Heart left ventricle (tissue), 16 donors: ENCODE measurements around the gene GLT8D2. TPM values are rescaled to one million over a fixed set of nuclear protein-coding genes. Genes with fewer than 3 reads are reported as not detected.

Experiments
- ATAC-seq, 4 donors: fragments of 200-7000 bp; cut with Tn5 transposase; one replicate each; pipeline ENCODE4 v1.9.1; 2020 to 2022; ENCODE audit warnings: moderate library complexity in 4 of 4, mild to moderate bottlenecking in 3 of 4, moderate number of reproducible peaks in 1 of 4
- DNase-seq, 5 donors: peaks; one replicate each; pipeline ENCODE4 v3.0.0-alpha.2; 2020
- H3K27ac ChIP-seq, 12 donors: fragments of 200-600 bp; sonication (generic) in 4 of 12; one replicate each; pipeline versions ENCODE4 v1.5.0 to v1.8.0; 2016 to 2022; ENCODE audit warnings: mild to moderate bottlenecking in 2 of 12
- H3K27me3 ChIP-seq, 9 donors: fragments of 200-600 bp; sonication (generic) in 2 of 9; one replicate each; pipeline versions ENCODE4 v1.5.1 to v1.8.0; 2016 to 2022; ENCODE audit warnings: mild to moderate bottlenecking in 3 of 9
- H3K36me3 ChIP-seq, 9 donors: fragments of 200-600 bp; sonication (generic) in 2 of 9; one replicate each; pipeline versions ENCODE4 v1.5.0 to v1.8.0; 2018 to 2022; ENCODE audit warnings: mild to moderate bottlenecking in 2 of 9
- H3K4me1 ChIP-seq, 12 donors: fragments of 200-600 bp; sonication (generic) in 4 of 12; one replicate each; pipeline versions ENCODE4 v1.5.0 to v1.8.0; 2016 to 2022; ENCODE audit warnings: mild to moderate bottlenecking in 3 of 12
- H3K4me3 ChIP-seq, 12 donors: fragments of 200-600 bp; sonication (generic) in 4 of 12; one replicate each; pipeline versions ENCODE4 v1.5.0 to v1.8.0; 2017 to 2022; ENCODE audit warnings: mild to moderate bottlenecking in 9 of 12, moderate library complexity in 4 of 12
- H3K9me3 ChIP-seq, 12 donors: fragments of 200-600 bp; sonication (generic) in 4 of 12; one replicate each; pipeline versions ENCODE4 v1.5.0 to v1.8.0; 2016 to 2022; ENCODE audit warnings: mild to moderate bottlenecking in 1 of 12
- POLR2A ChIP-seq, 2 donors: fragments of 450-650 bp; IDR thresholded peaks; one replicate each; pipeline ENCODE4 v1.6.1; 2017; ENCODE audit warnings: antibody characterized with exemption in 2 of 2, mild to moderate bottlenecking in 2 of 2, moderate library complexity in 2 of 2
- WGBS, 4 donors: extraction: QIAGEN DNeasy Blood & Tissue Kit in 2 of 4; methylation state at CpG; one replicate each; pipeline versions ENCODE4 v1.1.5 to v1.1.7; 2013 to 2018; 5-methylcytosine and 5-hydroxymethylcytosine counted together
- intact Hi-C, 10 donors: fragments of 100-400 bp; cut with DNase I; formaldehyde crosslinking; loops; one replicate each; pipeline versions ENCODE4 v1.11.1 to v1.14.2; 2022
- long read RNA-seq, 3 donors: library from polyadenylated mRNA; unstranded; transcript quantifications; one replicate each; pipeline ENCODE4 v2.0.0, GENCODE V29; 2020 to 2021
- polyA plus RNA-seq, 2 donors: library from polyadenylated mRNA; stranded (reverse); fragments of 200-250 nt; gene quantifications; one replicate each; pipeline ENCODE4 v1.2.3, GENCODE V29; 2013
- total RNA-seq, 9 donors: library from RNA; depleted of rRNA in 2 of 9; stranded (reverse); fragments of >200 nt in 2 of 9; fragmentation: NEBNext Ultra II Directional in 3 of 9; extraction: Animal tissue kit (Norgen Biotek cat#: 25700) in 3 of 9; gene quantifications; one replicate each; pipeline versions ENCODE4 v1.1.0 to v1.2.4, GENCODE V29; 2016 to 2023
- TF ChIP-seq, protein P1 (sequence below), 12 donors: fragments of 200-600 bp; sonication (generic) in 4 of 12; IDR thresholded peaks; one replicate each; pipeline versions ENCODE4 v1.5.0 to v1.8.0; 2018 to 2022; ENCODE audit warnings: antibody characterized with exemption in 12 of 12, mild to moderate bottlenecking in 5 of 12
- donor health status: ischemic (EF 13 %, LVEDD 7.1; RV severe dilation, severe dysfunction).
- donor health status: healthy with polysubstance abuse.
- donor health status: DM: no; HTN: yes; CAD: no.
- donor health status: DM: no; HTN: no; CAD: no.
- donor health status: ischemic (EF 25% LVEDD 6.9; RV normal size, moderate dysfunction).
- donor health status: ischemic (EF 25% LVEDD 5.7; RV mildly dilated, moderate dysfunction).
- donor health status: healthy.
- donor health status: DM: yes; HTN: yes; CAD: no.
- donor health status: ischemic (EF 35%, LVEDD 5.7; RV mildly dilated, moderate dysfunction).
- donor health status: nonischemic (EF 11% LVEDD 7.7; RV severe dilation, severe dysfunction).
- donor health status: DM: yes; HTN: yes; CAD: no.
- donor health status: PGD.
- donor health status: ischemic (EF 29% LVEDD 5.4; RV normal size, mild dysfunction).
- donor health status: nonischemic (EF 23%, LVEDD 6.1; RV moderate dilation, normal function).

GLT8D2 gene, protein sequence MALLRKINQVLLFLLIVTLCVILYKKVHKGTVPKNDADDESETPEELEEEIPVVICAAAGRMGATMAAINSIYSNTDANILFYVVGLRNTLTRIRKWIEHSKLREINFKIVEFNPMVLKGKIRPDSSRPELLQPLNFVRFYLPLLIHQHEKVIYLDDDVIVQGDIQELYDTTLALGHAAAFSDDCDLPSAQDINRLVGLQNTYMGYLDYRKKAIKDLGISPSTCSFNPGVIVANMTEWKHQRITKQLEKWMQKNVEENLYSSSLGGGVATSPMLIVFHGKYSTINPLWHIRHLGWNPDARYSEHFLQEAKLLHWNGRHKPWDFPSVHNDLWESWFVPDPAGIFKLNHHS
- total RNA-seq = 10 to 100 TPM in 1 of 9 donors, 1 to 10 TPM in 8; 2.6 to 18.7 (median 6.9) TPM
- polyA plus RNA-seq = 1 to 10 TPM; 3.0 to 4.9 TPM
- long read RNA-seq, donor 1, transcript GLT8D2-201 (11 exons, 1,880 nt) = major isoform, 10 of 17 reads
- long read RNA-seq, donor 1, partial matches to known transcripts = 4 of 17 reads
- long read RNA-seq, donor 1, other reads (novel, unspliced or antisense) = 2 of 17 reads
- long read RNA-seq, donor 2, transcript GLT8D2-201 (11 exons, 1,880 nt) = major isoform, 17 of 43 reads
- long read RNA-seq, donor 2, partial matches to known transcripts = 24 of 43 reads
- long read RNA-seq, donor 2, other reads (novel, unspliced or antisense) = 2 of 43 reads
- long read RNA-seq, donor 3, transcript GLT8D2-201 (11 exons, 1,880 nt) = major isoform, 5 of 8 reads
- long read RNA-seq, donor 3, partial matches to known transcripts = 2 of 8 reads
- long read RNA-seq, donor 3, other reads (novel, unspliced or antisense) = 1 of 8 reads

DNA sequence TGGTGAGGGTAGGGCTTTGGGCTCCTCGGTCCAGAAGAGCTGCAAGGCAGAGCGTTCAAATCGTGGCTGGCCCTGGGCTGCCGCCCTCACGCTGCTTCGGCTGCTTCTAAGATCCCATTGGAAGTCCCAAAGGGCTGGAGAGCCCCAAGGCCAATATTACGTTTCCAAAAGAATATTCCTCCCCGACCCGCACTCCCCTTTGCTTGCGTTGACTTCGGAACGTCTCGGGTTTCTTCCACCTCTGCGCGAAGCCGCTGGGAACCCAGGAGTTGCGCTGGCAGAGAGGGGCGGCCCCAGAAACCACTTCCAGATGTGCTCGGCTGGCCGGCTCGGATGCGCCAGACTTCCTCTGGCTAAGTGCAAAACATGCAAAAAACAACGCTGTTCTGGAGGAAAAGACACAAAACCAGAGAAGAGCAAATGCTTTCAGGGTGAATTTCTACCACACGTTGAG is at the start of gene GLT8D2:
TSS of gene GLT8D2 (minus strand) at position 285 of the 454 bp plus-strand sequence. CDS start 30,539 bp downstream, outside the sequence.
- peak; percentile 41 to 81 (median 78) for ATAC-seq
- WGBS, 4 donors = 8 to 26% (median 10%) methylated on average over 24 of the region's 24 CpGs
- intact Hi-C loops = loop anchor here in 4 of 10 donors (5.0 to 10.0 kb wide), 5 partner anchors 38 to 75 kb away; no protein-coding TSS in a partner anchor
- DNase-seq = peak; percentile 51 to 78 (median 65)
- Histone ChIP-seq H3K27ac (peak within 1 kb of the TSS in 10 of 12 donors; percentile 27 to 79 (median 58)), H3K4me3 (peak within 1 kb of the TSS; percentile 20 to 66 (median 51)), H3K27me3 (peaks cover 0 to 19% (median 0%) of the 10 kb centered on the region in 9 donors), H3K36me3 (no peaks in the 10 kb centered on the region), H3K9me3 (no peaks in the 10 kb centered on the region), H3K4me1 (peaks cover 0 to 35% (median 21%) of the 10 kb centered on the region in 12 donors)
- TF ChIP-seq POLR2A (IDR thresholded peaks at IDR 0.05) = no peak
- TF ChIP-seq, protein P1, sequence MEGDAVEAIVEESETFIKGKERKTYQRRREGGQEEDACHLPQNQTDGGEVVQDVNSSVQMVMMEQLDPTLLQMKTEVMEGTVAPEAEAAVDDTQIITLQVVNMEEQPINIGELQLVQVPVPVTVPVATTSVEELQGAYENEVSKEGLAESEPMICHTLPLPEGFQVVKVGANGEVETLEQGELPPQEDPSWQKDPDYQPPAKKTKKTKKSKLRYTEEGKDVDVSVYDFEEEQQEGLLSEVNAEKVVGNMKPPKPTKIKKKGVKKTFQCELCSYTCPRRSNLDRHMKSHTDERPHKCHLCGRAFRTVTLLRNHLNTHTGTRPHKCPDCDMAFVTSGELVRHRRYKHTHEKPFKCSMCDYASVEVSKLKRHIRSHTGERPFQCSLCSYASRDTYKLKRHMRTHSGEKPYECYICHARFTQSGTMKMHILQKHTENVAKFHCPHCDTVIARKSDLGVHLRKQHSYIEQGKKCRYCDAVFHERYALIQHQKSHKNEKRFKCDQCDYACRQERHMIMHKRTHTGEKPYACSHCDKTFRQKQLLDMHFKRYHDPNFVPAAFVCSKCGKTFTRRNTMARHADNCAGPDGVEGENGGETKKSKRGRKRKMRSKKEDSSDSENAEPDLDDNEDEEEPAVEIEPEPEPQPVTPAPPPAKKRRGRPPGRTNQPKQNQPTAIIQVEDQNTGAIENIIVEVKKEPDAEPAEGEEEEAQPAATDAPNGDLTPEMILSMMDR (IDR thresholded peaks at IDR 0.05) = no peak

DNA sequence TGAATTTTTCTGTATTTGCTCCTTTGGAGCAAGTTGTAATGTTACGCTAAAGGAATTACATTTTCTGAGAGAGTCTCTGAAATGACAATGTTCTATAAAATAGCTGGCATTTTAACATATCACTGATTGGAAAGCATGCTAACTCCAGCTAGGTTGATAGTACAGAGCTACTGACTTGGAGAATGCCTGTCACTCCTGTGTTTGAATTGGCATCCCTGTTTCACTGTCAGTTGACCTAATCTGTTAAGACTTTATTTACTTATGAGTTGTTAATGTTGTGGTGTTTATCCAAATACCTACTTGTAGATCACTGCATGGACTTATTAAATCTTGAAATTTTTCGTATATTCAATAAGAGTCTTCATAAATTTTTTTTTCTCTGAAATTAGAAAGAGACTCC is 48.0 kb upstream of the GLT8D2 start:
- WGBS, 4 donors = 96 to 98% (median 96%) methylated on average over 2 of the region's 2 CpGs
- no peaks in the 10 kb centered on the region for H3K27me3 ChIP-seq
- intact Hi-C loops = loop anchor here in 3 of 10 donors (10.0 kb wide), 3 partner anchors 113 to 153 kb away; a partner anchor contains a TSS
- H3K4me3 ChIP-seq = no peak overlapping the region
- peaks cover 0 to 100% (median 98%) of the 10 kb centered on the region in 9 donors for H3K36me3 ChIP-seq
- DNase-seq = no peak
- no peak for TF ChIP-seq POLR2A (IDR thresholded peaks at IDR 0.05)
- TF ChIP-seq, protein P1 (IDR thresholded peaks at IDR 0.05) = no peak
- no peaks in the 10 kb centered on the region for H3K9me3 ChIP-seq
- no peak for ATAC-seq
- no peaks in the 10 kb centered on the region for H3K4me1 ChIP-seq
- no peak overlapping the region for H3K27ac ChIP-seq

DNA sequence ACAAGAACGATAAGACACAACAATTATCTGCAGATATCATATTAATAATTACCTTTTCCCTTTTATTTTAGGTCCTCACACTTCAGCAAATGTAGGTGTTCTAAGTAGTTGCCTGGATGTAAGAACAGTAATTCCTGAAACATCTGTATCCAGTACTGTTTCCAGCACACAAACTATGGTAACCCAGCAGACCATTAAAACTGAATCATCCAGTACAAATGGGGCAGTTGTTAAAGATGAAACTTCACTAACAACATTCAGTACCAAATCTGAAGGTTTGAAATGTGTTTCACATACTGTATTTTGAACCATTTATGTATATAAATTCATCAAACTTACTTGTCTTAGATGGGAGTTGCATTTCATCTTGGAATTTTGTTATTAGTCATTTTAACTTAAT is 45.3 kb upstream of the GLT8D2 start:
- Histone ChIP-seq H3K9me3 (no peaks in the 10 kb centered on the region), H3K4me3 (no peak overlapping the region), H3K27ac (no peak overlapping the region), H3K36me3 (peaks cover 0 to 100% (median 98%) of the 10 kb centered on the region in 9 donors), H3K27me3 (no peaks in the 10 kb centered on the region), H3K4me1 (no peaks in the 10 kb centered on the region)
- DNase-seq = no peak
- no peak for ATAC-seq
- 86 to 95% (median 90%) methylated on average over 1 of the region's 1 CpG for WGBS, 4 donors
- TF ChIP-seq, protein P1 (IDR thresholded peaks at IDR 0.05) = no peak
- TF ChIP-seq POLR2A (IDR thresholded peaks at IDR 0.05) = no peak
- intact Hi-C loops = loop anchor here in 3 of 10 donors (10.0 kb wide), 3 partner anchors 110 to 150 kb away; a partner anchor contains a TSS
